ENCODE data around the gene TLL2.

- TF ChIP-seq CTCF (conservative IDR thresholded peaks at IDR 0.05; ENCODE audit: low read depth, low read length) (peak; percentile 72), EZH2 (IDR thresholded peaks at IDR 0.05; ENCODE audit: borderline replicate concordance, low read depth, low read length, poor library complexity, severe bottlenecking) (no peak)
These were observed at the start of gene TLL2 for GRCh38 chr10:96513698-96514561.
